OCI-LY7 (cell line): Measurements from ENCODE around the gene HOXD8. TPM values are rescaled to one million over a fixed set of nuclear protein-coding genes. Genes with fewer than 3 reads are reported as not detected.

Source experiments
- BruUV-seq: library from RNA; stranded (reverse); fragments of 400-500 nt; replicated peaks from 2 replicates; lab custom pipeline; 2021; lab: Mats Ljungman, UMichigan
- CTCF ChIA-PET: fragments of 300-600 bp; sonication (Branson Sonifier 250); formaldehyde crosslinking; loops from one replicate; lab custom pipeline; 2022; ENCODE audit warnings: antibody characterized with exemption; ENCODE audit not compliant: unreplicated experiment; lab: Charles Lee
- POLR2A ChIA-PET: fragments of 300-600 bp; sonication (Branson Sonifier 250); formaldehyde crosslinking; loops from one replicate; lab custom pipeline; 2022; ENCODE audit warnings: antibody characterized with exemption; lab: Charles Lee
- DNase-seq: peaks from one replicate; pipeline ENCODE4 v3.0.0-alpha.2; 2015; ENCODE audit warnings: low spot score
- H2AFZ ChIP-seq: fragments of 200-600 bp; sonication (generic), shearing (Covaris generic); 2 replicates; pipeline ENCODE4 v1.6.1; 2014; ENCODE audit warnings: mild to moderate bottlenecking, antibody characterized with exemption, low read length, moderate library complexity
- H3K27ac ChIP-seq: fragments of 200-600 bp; sonication (generic); 2 replicates; pipeline ENCODE4 v1.5.1; 2014; ENCODE audit warnings: mixed run types, low read depth, mild to moderate bottlenecking, moderate library complexity, low read length, inconsistent platforms; ENCODE audit not compliant: poor library complexity, severe bottlenecking
- H3K36me3 ChIP-seq: fragments of 200-600 bp; sonication (generic); 2 replicates; pipeline ENCODE4 v1.6.1; 2014; ENCODE audit warnings: mild to moderate bottlenecking, antibody characterized with exemption, low read length, moderate library complexity, mixed read lengths; ENCODE audit not compliant: insufficient read depth
- H3K4me1 ChIP-seq: fragments of 200-600 bp; sonication (generic); 2 replicates; pipeline ENCODE4 v1.5.1; 2014; ENCODE audit warnings: mild to moderate bottlenecking, low read length; ENCODE audit not compliant: insufficient read depth, poor library complexity, severe bottlenecking
- H3K4me2 ChIP-seq: fragments of 200-600 bp; sonication (generic); 2 replicates; pipeline ENCODE4 v1.6.1; 2014; ENCODE audit warnings: mild to moderate bottlenecking, low read length
- H3K4me3 ChIP-seq: fragments of 200-600 bp; sonication (generic); 2 replicates; pipeline ENCODE4 v1.5.1; 2014; ENCODE audit warnings: mild to moderate bottlenecking, low read depth, low read length; ENCODE audit not compliant: poor library complexity, severe bottlenecking
- H3K79me2 ChIP-seq: fragments of 200-600 bp; sonication (generic); 2 replicates; pipeline ENCODE4 v1.6.1; 2016; ENCODE audit warnings: low read depth, mild to moderate bottlenecking, low read length, moderate library complexity, mixed read lengths; ENCODE audit not compliant: insufficient read depth
- H3K9me2 ChIP-seq: fragments of 200-600 bp; sonication (generic); 2 replicates; pipeline ENCODE4 v1.6.1; 2016; ENCODE audit warnings: mild to moderate bottlenecking, low read length, mixed read lengths; ENCODE audit not compliant: insufficient read depth
- H3K9me3 ChIP-seq: fragments of 200-600 bp; sonication (generic); 2 replicates; pipeline ENCODE4 v1.6.1; 2014; ENCODE audit warnings: mild to moderate bottlenecking, mixed run types, low read length, mixed read lengths
- H4K20me1 ChIP-seq: fragments of 200-600 bp; sonication (generic); 2 replicates; pipeline ENCODE4 v1.6.1; 2014; ENCODE audit warnings: mild to moderate bottlenecking, antibody characterized with exemption, low read length, moderate library complexity, mixed read lengths; ENCODE audit not compliant: insufficient read depth
- CTCF ChIP-seq: fragments of 200-600 bp; sonication (generic); conservative IDR thresholded peaks from 2 replicates; pipeline ENCODE4 v1.5.1; 2014; ENCODE audit warnings: mild to moderate bottlenecking, antibody characterized with exemption, low read length, moderate library complexity, mixed read lengths
- EZH2phosphoT487 ChIP-seq: fragments of 200-600 bp; sonication (generic); IDR thresholded peaks from 2 replicates; pipeline ENCODE4 v1.6.1; 2018; ENCODE audit warnings: low read depth, borderline replicate concordance, mild to moderate bottlenecking, mixed run types, antibody characterized with exemption, low read length, moderate library complexity, mixed read lengths
- intact Hi-C: fragments of 100-400 bp; cut with micrococcal nuclease; formaldehyde crosslinking; loops from one replicate; pipeline ENCODE4 v1.10.0; 2022; ENCODE audit not compliant: unreplicated experiment
- total RNA-seq, 2 experiments: library from RNA; depleted of rRNA in 1 of 2; stranded (reverse); fragments of >200 nt in 1 of 2; shearing (Covaris generic) in 1 of 2; gene quantifications; 2 replicates each; pipeline ENCODE4 v1.2.3, GENCODE V29; 2014 to 2022

HOXD8 gene
- total RNA-seq, 2 experiments from 2014 or later, result not detected

- no peaks in the 10 kb centered on the region for H3K4me1 ChIP-seq
- no peaks in the 10 kb centered on the region for H3K36me3 ChIP-seq
- no peak for TF ChIP-seq EZH2phosphoT487
- TF ChIP-seq CTCF, result no peak
- intact Hi-C loops, result no loop called here
- POLR2A ChIA-PET, result no interaction called here
- H4K20me1 ChIP-seq, result no peaks in the 10 kb centered on the region
- BruUV-seq, result no TSS peak
- no peaks in the 10 kb centered on the region for H3K9me2 ChIP-seq
- DNase-seq, result no peak
- H3K4me3 ChIP-seq, result no peak overlapping the region
- no peaks in the 10 kb centered on the region for H3K79me2 ChIP-seq
- H3K27ac ChIP-seq, result no peak overlapping the region
- CTCF ChIA-PET, result no interaction called here
- H3K4me2 ChIP-seq, result no peak overlapping the region
- no peak overlapping the region for H2AFZ ChIP-seq
- H3K9me3 ChIP-seq, result no peaks in the 10 kb centered on the region
Measured at GRCh38 chr2:176088937-176089842, 40.3 kb upstream of the HOXD8 start.

DNA sequence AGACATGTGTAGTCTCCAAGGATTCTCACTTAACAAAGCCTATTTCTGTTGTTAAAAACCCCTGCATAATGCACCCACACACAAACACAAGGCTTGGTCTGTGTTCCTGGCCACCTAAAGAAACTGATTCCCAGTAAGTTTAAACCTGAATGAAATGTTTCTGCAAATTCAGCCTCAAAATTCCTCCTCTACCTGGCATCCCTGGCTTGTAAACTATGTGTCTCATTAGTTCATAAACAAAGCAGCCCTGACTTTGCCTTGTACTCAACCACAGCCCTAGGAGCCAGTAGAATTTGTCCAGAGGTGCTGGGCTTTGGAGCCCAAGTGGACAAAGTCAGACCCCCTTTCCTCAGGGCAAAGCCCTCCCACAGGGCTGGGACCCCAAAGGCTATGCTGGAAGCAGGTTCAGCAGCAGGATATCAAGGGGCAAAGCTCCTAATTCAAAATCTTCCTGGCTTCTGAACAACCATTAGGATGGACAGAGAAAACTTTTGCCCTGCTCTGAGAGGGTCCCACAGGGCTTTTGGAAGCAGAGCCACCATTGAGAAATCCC lies 39.6 kb upstream of the HOXD8 start:
- CTCF ChIA-PET, result no interaction called here
- no peak overlapping the region for H2AFZ ChIP-seq

More for the DNA sequence above, 39.6 kb upstream of the HOXD8 start:
- POLR2A ChIA-PET, result no interaction called here
- intact Hi-C loops, result no loop called here
- DNase-seq, result no peak
- no peaks in the 10 kb centered on the region for H3K79me2 ChIP-seq
- no peaks in the 10 kb centered on the region for H3K9me2 ChIP-seq
- no peaks in the 10 kb centered on the region for H3K9me3 ChIP-seq
- H3K4me1 ChIP-seq, result no peaks in the 10 kb centered on the region
- H3K4me2 ChIP-seq, result no peak overlapping the region
- no peaks in the 10 kb centered on the region for H3K36me3 ChIP-seq
- no peak overlapping the region for H3K4me3 ChIP-seq
- H4K20me1 ChIP-seq, result no peaks in the 10 kb centered on the region
- H3K27ac ChIP-seq, result no peak overlapping the region
- TF ChIP-seq CTCF (no peak), EZH2phosphoT487 (no peak)
- no TSS peak for BruUV-seq
